ENCODE results near the gene VPS45. TPM values are rescaled to one million over a fixed set of nuclear protein-coding genes. Genes with fewer than 3 reads are reported as not detected.
A peak's percentile ranks its signal among the peaks of the same experiment; 100 is the strongest.

The VPS45 gene
- total RNA-seq, 4 donors from 2014 or later, result 16.1 to 47.5 (median 34.7) TPM

DNA sequence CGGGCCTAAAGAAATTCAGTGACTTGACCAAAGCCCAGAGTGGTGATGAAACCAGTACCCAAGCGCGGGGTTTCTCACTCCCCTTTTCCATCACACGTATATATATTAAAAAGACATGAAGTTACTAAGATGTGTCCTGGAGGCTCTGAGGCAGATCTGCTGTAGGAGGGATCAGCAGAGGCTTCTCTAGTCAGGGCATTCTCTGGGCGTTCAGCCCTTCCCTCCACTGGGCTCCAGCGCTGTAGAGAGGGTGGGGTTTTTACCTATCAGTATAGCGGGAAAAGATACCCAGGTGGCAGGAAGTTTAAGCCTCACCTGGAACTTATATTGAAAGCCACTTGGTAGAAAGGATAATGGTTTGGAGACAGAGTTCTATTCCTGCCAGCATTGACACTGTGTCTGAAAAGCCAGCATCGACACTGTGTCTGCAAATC is 81.3 kb downstream of the VPS45 start:
- Histone ChIP-seq H3K4me3 (peak overlapping the region; percentile 73 to 94 (median 76)), H3K27ac (peak overlapping the region; percentile 92 to 96 (median 94)), H3K36me3 (no peaks in the 10 kb centered on the region), H3K27me3 (peaks cover 26% of the 10 kb centered on the region), H3K9me3 (no peaks in the 10 kb centered on the region), H3K4me1 (peaks cover 0 to 50% (median 15%) of the 10 kb centered on the region in 4 donors)
- DNase-seq, result no peak
- TF ChIP-seq EP300 (IDR thresholded peaks at IDR 0.05; ENCODE audit: low read depth), result no peak
- no peak for TF ChIP-seq POLR2A (IDR thresholded peaks at IDR 0.05)
- TF ChIP-seq POLR2AphosphoS5 (IDR thresholded peaks at IDR 0.05), result no peak
- TF ChIP-seq, protein P1, sequence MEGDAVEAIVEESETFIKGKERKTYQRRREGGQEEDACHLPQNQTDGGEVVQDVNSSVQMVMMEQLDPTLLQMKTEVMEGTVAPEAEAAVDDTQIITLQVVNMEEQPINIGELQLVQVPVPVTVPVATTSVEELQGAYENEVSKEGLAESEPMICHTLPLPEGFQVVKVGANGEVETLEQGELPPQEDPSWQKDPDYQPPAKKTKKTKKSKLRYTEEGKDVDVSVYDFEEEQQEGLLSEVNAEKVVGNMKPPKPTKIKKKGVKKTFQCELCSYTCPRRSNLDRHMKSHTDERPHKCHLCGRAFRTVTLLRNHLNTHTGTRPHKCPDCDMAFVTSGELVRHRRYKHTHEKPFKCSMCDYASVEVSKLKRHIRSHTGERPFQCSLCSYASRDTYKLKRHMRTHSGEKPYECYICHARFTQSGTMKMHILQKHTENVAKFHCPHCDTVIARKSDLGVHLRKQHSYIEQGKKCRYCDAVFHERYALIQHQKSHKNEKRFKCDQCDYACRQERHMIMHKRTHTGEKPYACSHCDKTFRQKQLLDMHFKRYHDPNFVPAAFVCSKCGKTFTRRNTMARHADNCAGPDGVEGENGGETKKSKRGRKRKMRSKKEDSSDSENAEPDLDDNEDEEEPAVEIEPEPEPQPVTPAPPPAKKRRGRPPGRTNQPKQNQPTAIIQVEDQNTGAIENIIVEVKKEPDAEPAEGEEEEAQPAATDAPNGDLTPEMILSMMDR (IDR thresholded peaks at IDR 0.05), result no peak
- WGBS, 2 donors (ENCODE audit: low coverage in 1 of 2), result 28 to 38% methylated on average over 8 of the region's 8 CpGs
- in situ Hi-C loops (cut with MboI; ENCODE audit: low pct_ligation_motif_present in 1 of 4, low pct_unique_long_range_greater_than_20kb in 1 of 4, low sequenced_read_pairs in 3 of 4), result no loop called here
- intact Hi-C loops (cut with DNase I; ENCODE audit: low total_unique reads), result no loop called here

- peak; percentile 87 for DNase-seq
- Histone ChIP-seq H3K9me3 (no peaks in the 10 kb centered on the region), H3K36me3 (no peaks in the 10 kb centered on the region), H3K27me3 (peaks cover 26% of the 10 kb centered on the region), H3K4me3 (peak within 1 kb of the TSS; percentile 75 to 94 (median 79)), H3K4me1 (peaks cover 3 to 57% (median 20%) of the 10 kb centered on the region in 4 donors), H3K27ac (peak within 1 kb of the TSS; percentile 92 to 96 (median 94))
- TF ChIP-seq POLR2A (IDR thresholded peaks at IDR 0.05), result peak; percentile 70
- TF ChIP-seq, protein P1 (IDR thresholded peaks at IDR 0.05), result no peak
- peak; percentile 57 to 79 (median 67) for TF ChIP-seq POLR2AphosphoS5 (IDR thresholded peaks at IDR 0.05)
- no peak for TF ChIP-seq EP300 (IDR thresholded peaks at IDR 0.05; ENCODE audit: low read depth)
- intact Hi-C loops (cut with DNase I; ENCODE audit: low total_unique reads) (loop anchor here (5.0 kb wide), 1 partner anchor 82 kb away; the partner anchor contains the start of gene VPS45), in situ Hi-C loops (cut with MboI; ENCODE audit: low pct_ligation_motif_present in 1 of 4, low pct_unique_long_range_greater_than_20kb in 1 of 4, low sequenced_read_pairs in 3 of 4) (loop anchor here in 1 of 4 donors (25.0 kb wide), 1 partner anchor 87 kb away; the partner anchor contains the start of gene VPS45)
- WGBS, 2 donors (ENCODE audit: low coverage in 1 of 2), result 0 to 1% methylated on average over 1 to 77 of the region's 89 CpGs
These were observed 81.9 kb downstream of the VPS45 start, which contains the start of gene PLEKHO1 for GRCh38 chr1:150149271-150150132. PLEKHO1 (plus strand) TSS chr1:150149916; CDS start chr1:150150258, 342 bp downstream.

DNA sequence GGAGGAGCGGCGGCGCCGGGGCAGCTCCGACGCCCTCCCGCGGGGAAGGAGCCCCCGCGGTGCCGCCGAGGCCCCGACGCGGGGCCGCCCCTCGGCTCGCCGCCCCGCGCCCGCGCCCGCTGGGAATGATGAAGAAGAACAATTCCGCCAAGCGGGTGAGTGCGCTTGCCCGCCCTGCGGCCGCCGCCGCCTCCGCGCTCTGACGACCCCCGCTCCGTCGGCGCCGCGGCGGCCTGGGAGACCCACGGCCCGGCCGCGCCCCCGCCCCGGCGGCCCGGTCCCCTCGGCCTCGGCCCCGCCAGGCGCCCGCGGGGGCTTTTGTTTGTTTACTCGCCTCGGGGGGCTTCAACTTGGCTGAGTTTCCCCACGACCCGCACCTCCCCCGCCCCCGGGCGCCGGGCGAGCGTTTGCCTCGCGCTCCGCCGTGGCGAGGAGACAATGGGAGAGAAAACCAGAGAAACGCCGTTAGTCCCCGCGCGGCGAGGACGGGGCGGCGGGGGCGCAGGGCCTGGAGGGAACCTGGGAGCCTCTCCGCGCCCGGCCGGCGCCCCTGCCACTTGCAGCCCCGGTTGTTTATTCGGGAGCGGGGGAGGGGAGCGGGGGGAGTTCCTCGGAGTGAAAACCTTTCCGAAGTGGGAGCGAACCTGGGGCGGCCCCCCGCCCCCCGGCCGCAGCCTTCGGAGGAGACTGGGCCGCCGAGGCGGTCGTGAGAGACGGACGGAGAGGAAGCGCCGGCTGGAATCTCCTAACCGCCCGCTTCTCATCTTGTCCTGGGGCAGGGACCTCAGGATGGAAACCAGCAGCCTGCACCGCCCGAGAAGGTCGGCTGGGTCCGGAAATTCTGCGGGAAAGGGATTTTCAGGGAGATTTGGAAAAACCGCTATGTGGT is 82.8 kb downstream of the VPS45 start:
- H3K4me1 ChIP-seq, result peaks cover 7 to 65% (median 24%) of the 10 kb centered on the region in 4 donors
- H3K27ac ChIP-seq, result peak overlapping the region; percentile 92 to 96 (median 94)
- TF ChIP-seq POLR2A (IDR thresholded peaks at IDR 0.05) (no peak), POLR2AphosphoS5 (IDR thresholded peaks at IDR 0.05) (no peak), EP300 (IDR thresholded peaks at IDR 0.05; ENCODE audit: low read depth) (no peak)
- TF ChIP-seq, protein P1 (IDR thresholded peaks at IDR 0.05), result no peak
- H3K27me3 ChIP-seq, result peaks cover 26% of the 10 kb centered on the region
- whole genome bisulfite sequencing, 2 donors (ENCODE audit: low coverage in 1 of 2), result 2% methylated on average over 88 of the region's 114 CpGs; no CpG with 5 or more reads in 1 of the 2 donors
- no peaks in the 10 kb centered on the region for H3K9me3 ChIP-seq
- H3K4me3 ChIP-seq, result peak overlapping the region; percentile 75 to 94 (median 79)
- no peaks in the 10 kb centered on the region for H3K36me3 ChIP-seq
- DNase-seq, result peak; percentile 37
- intact Hi-C loops (cut with DNase I; ENCODE audit: low total_unique reads), result loop anchor here (5.0 kb wide), 1 partner anchor 83 kb away; the partner anchor contains the start of gene VPS45
- in situ Hi-C loops (cut with MboI; ENCODE audit: low pct_ligation_motif_present in 1 of 4, low pct_unique_long_range_greater_than_20kb in 1 of 4, low sequenced_read_pairs in 3 of 4), result loop anchor here in 1 of 4 donors (25.0 kb wide), 1 partner anchor 88 kb away; the partner anchor contains the start of gene VPS45

All from transverse colon (tissue), 4 donors.